GM21367 (cell line): ENCODE results near the gene NME9.

ENCODE experiments used
- ATAC-seq: cut with Tn5 transposase; IDR thresholded peaks from one replicate; pipeline ENCODE4 v1.9.1; 2021; ENCODE audit not compliant: unreplicated experiment

The NME9 gene

GRCh38 chr3:138336454-138336999 is 6.9 kb upstream of the NME9 start:
- no peak for ATAC-seq

- ATAC-seq: no peak
Measured at GRCh38 chr3:138334608-138335007, 5.0 kb upstream of the NME9 start.

- ATAC-seq: no peak
Measured at GRCh38 chr3:138332472-138333073, 2.9 kb upstream of the NME9 start.

GRCh38 chr3:138331143-138331894 is 1.7 kb upstream of the NME9 start:
- no peak for ATAC-seq

- no peak for ATAC-seq
Measured at GRCh38 chr3:138329984-138330293, 288 bp upstream of the NME9 start.

GRCh38 chr3:138328341-138328740 is 1.3 kb downstream of the NME9 start:
- ATAC-seq: no peak

- no peak for ATAC-seq
Measured at GRCh38 chr3:138327831-138328230, 1.8 kb downstream of the NME9 start.

GRCh38 chr3:138326866-138327595 is 2.6 kb downstream of the NME9 start:
- no peak for ATAC-seq

GRCh38 chr3:138325990-138326389 is 3.7 kb downstream of the NME9 start:
- no peak for ATAC-seq

- no peak for ATAC-seq
Measured at GRCh38 chr3:138323971-138324370, 5.7 kb downstream of the NME9 start.

- ATAC-seq: no peak
Measured at GRCh38 chr3:138317687-138318086, 12.0 kb downstream of the NME9 start.

- no peak for ATAC-seq
Measured at GRCh38 chr3:138314751-138315150, 14.9 kb downstream of the NME9 start.

GRCh38 chr3:138310494-138310893 is 19.2 kb downstream of the NME9 start:
- no peak for ATAC-seq

GRCh38 chr3:138308783-138309182 is 20.9 kb downstream of the NME9 start:
- ATAC-seq: no peak

- no peak for ATAC-seq
Measured at GRCh38 chr3:138307899-138308298, 21.8 kb downstream of the NME9 start.

GRCh38 chr3:138303474-138303873 is 26.2 kb downstream of the NME9 start:
- ATAC-seq: no peak

- no peak for ATAC-seq
Measured at GRCh38 chr3:138300647-138301046, 29.0 kb downstream of the NME9 start.

- ATAC-seq: no peak
Measured at GRCh38 chr3:138297876-138298275, 31.8 kb downstream of the NME9 start.

GRCh38 chr3:138297059-138297607 is 32.5 kb downstream of the NME9 start:
- ATAC-seq: no peak

GRCh38 chr3:138296639-138297038 is 33.0 kb downstream of the NME9 start:
- no peak for ATAC-seq

- no peak for ATAC-seq
Measured at GRCh38 chr3:138289701-138290100, 40.0 kb downstream of the NME9 start.

GRCh38 chr3:138289260-138289659 is 40.4 kb downstream of the NME9 start:
- ATAC-seq: no peak
